Loucy (cell line): ENCODE data around the gene IGSF21.

ENCODE experiments used
- EZH2phosphoT487 ChIP-seq: fragments of 200-600 bp; IDR thresholded peaks from 2 replicates; pipeline ENCODE4 v1.6.1; 2018; ENCODE audit warnings: antibody characterized with exemption, mild to moderate bottlenecking, moderate library complexity, borderline replicate concordance
- TF ChIP-seq, protein P1 (sequence below): fragments of 200-600 bp; sonication (generic); conservative IDR thresholded peaks from 2 replicates; pipeline ENCODE4 v1.5.1; 2014; ENCODE audit warnings: mild to moderate bottlenecking, antibody characterized with exemption, low read length

DNA sequence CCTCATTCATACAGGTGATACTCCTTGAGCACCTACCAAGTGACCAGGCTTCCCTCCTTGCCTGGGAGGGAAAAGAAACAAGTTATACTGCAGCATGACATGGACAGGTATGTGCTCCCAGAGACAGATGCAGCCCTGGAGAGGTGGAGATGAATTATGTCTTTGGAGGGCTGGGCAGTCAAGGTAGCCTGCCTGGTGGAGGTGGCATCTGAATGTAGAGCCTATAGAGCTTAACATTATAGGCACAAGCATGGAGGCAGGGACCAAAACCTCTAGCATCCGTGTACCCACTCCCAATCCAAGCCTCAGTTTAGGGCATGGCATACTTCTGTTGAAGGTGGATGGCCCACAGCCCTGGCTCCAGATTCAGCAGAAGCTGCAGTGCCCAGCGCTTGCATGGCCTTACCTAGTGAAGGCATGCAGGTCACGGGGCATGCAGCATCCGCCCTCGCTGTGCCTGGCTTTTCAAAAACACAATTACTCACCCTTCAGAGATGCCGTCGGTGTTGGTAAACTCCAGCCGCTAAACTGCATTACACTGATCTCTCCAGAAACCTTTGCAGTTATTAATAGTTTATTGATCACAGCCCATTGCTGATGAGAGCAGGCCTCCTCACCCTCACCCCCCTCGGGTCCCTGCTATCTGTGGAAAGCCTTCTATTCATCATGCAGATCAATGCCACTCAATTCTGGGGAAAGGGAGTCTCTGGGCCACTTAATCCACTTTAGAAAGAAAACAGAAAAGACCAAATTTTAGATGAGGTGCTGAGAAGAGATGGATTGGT, 222.1 kb downstream of the IGSF21 start:
- TF ChIP-seq, protein P1, sequence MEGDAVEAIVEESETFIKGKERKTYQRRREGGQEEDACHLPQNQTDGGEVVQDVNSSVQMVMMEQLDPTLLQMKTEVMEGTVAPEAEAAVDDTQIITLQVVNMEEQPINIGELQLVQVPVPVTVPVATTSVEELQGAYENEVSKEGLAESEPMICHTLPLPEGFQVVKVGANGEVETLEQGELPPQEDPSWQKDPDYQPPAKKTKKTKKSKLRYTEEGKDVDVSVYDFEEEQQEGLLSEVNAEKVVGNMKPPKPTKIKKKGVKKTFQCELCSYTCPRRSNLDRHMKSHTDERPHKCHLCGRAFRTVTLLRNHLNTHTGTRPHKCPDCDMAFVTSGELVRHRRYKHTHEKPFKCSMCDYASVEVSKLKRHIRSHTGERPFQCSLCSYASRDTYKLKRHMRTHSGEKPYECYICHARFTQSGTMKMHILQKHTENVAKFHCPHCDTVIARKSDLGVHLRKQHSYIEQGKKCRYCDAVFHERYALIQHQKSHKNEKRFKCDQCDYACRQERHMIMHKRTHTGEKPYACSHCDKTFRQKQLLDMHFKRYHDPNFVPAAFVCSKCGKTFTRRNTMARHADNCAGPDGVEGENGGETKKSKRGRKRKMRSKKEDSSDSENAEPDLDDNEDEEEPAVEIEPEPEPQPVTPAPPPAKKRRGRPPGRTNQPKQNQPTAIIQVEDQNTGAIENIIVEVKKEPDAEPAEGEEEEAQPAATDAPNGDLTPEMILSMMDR, result no peak
- TF ChIP-seq EZH2phosphoT487, result no peak
